Type B pancreatic cell (in vitro differentiated cells): Measurements from ENCODE around the gene TNNT3. TPM values are rescaled to one million over a fixed set of nuclear protein-coding genes. Genes with fewer than 3 reads are reported as not detected.
A peak's percentile ranks its signal among the peaks of the same experiment; 100 is the strongest.

Experiments
- DNase-seq: peaks from one replicate; pipeline ENCODE4 v3.0.0; 2021; ENCODE audit warnings: mixed read lengths; ENCODE audit not compliant: unreplicated experiment; ENCODE audit errors: extremely low spot score
- H3K27ac Mint-ChIP-seq: 2 replicates; pipeline ENCODE4 v1.8.0; 2021; ENCODE audit warnings: mild to moderate bottlenecking, mixed read lengths
- H3K27me3 Mint-ChIP-seq: 2 replicates; pipeline ENCODE4 v1.8.0; 2021; ENCODE audit warnings: mixed read lengths
- H3K36me3 Mint-ChIP-seq: 2 replicates; pipeline ENCODE4 v1.8.0; 2021; ENCODE audit warnings: mixed read lengths
- H3K4me1 Mint-ChIP-seq: one replicate; pipeline ENCODE4 v1.8.0; 2021; ENCODE audit warnings: mixed read lengths; ENCODE audit not compliant: unreplicated experiment
- H3K4me3 Mint-ChIP-seq: 2 replicates; pipeline ENCODE4 v1.8.0; 2021; ENCODE audit warnings: mild to moderate bottlenecking, mixed read lengths
- H3K9me3 Mint-ChIP-seq: 2 replicates; pipeline ENCODE4 v1.8.0; 2021; ENCODE audit warnings: mixed read lengths
- total RNA-seq: library from RNA; stranded (reverse); gene quantifications from 2 replicates; pipeline ENCODE4 v1.2.1, GENCODE V29; 2021; ENCODE audit warnings: low replicate concordance
- TF ChIP-seq, protein P1 (sequence below): fragments of 200-600 bp; sonication (generic); conservative IDR thresholded peaks from 2 replicates; pipeline ENCODE4 v1.5.0; 2021; ENCODE audit warnings: antibody characterized with exemption, mild to moderate bottlenecking

Gene TNNT3
- total RNA-seq, 1 donor from 2014 or later: 17.3 TPM

DNA sequence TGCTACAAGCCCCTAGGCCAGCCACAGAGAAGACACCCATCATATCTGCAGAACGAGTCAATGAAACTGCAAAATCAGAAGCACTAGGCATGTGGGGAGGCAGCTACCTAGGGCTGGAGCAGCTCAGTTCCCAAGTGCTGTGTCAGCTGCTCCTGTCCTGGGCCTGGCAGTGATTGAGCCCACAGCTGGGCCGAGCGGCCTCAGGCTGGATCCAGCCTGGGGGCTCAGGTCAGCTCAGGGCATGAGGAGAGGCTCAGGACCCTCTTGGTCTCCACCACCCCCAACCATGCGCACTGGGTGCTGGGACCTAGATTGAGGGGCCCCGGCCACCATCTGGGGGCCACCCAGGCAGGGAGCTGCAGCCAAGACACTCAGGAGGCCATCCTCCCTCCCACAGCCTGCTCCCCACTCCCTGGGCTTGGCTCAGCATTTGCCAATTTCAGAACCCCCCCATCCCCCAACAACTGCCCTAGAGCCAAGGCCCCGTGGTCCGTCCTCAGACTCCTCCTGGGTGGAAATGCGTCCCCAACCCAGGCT, 2.4 kb upstream of the TNNT3 start:
- Mint-ChIP-seq H3K9me3 (no peaks in the 10 kb centered on the region), H3K27ac (no peak overlapping the region), H3K36me3 (peaks cover 6% of the 10 kb centered on the region), H3K4me1 (peaks cover 13% of the 10 kb centered on the region), H3K4me3 (no peak overlapping the region), H3K27me3 (no peaks in the 10 kb centered on the region)
- TF ChIP-seq, protein P1, sequence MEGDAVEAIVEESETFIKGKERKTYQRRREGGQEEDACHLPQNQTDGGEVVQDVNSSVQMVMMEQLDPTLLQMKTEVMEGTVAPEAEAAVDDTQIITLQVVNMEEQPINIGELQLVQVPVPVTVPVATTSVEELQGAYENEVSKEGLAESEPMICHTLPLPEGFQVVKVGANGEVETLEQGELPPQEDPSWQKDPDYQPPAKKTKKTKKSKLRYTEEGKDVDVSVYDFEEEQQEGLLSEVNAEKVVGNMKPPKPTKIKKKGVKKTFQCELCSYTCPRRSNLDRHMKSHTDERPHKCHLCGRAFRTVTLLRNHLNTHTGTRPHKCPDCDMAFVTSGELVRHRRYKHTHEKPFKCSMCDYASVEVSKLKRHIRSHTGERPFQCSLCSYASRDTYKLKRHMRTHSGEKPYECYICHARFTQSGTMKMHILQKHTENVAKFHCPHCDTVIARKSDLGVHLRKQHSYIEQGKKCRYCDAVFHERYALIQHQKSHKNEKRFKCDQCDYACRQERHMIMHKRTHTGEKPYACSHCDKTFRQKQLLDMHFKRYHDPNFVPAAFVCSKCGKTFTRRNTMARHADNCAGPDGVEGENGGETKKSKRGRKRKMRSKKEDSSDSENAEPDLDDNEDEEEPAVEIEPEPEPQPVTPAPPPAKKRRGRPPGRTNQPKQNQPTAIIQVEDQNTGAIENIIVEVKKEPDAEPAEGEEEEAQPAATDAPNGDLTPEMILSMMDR: no peak
- DNase-seq: no peak

GRCh38 chr11:1917523-1918435, 1.7 kb upstream of the TNNT3 start:
- DNase-seq: no peak
- Mint-ChIP-seq H3K9me3 (no peaks in the 10 kb centered on the region), H3K36me3 (peaks cover 6% of the 10 kb centered on the region), H3K4me1 (peaks cover 13% of the 10 kb centered on the region), H3K27me3 (no peaks in the 10 kb centered on the region), H3K4me3 (no peak overlapping the region), H3K27ac (no peak overlapping the region)
- TF ChIP-seq, protein P1: peak; percentile 61

- H3K4me1 Mint-ChIP-seq: peaks cover 16% of the 10 kb centered on the region
- no peak overlapping the region for H3K27ac Mint-ChIP-seq
- no peaks in the 10 kb centered on the region for H3K9me3 Mint-ChIP-seq
- TF ChIP-seq, protein P1: no peak
- H3K4me3 Mint-ChIP-seq: no peak overlapping the region
- H3K36me3 Mint-ChIP-seq: peaks cover 6% of the 10 kb centered on the region
- H3K27me3 Mint-ChIP-seq: no peaks in the 10 kb centered on the region
- no peak for DNase-seq
Measured at GRCh38 chr11:1918436-1919315, 827 bp upstream of the TNNT3 start.

- TF ChIP-seq, protein P1: no peak
- H3K36me3 Mint-ChIP-seq: no peaks in the 10 kb centered on the region
- peaks cover 14% of the 10 kb centered on the region for H3K4me1 Mint-ChIP-seq
- H3K27me3 Mint-ChIP-seq: no peaks in the 10 kb centered on the region
- DNase-seq: no peak
- no peak overlapping the region for H3K27ac Mint-ChIP-seq
- no peak overlapping the region for H3K4me3 Mint-ChIP-seq
- H3K9me3 Mint-ChIP-seq: no peaks in the 10 kb centered on the region
Measured at GRCh38 chr11:1920128-1920908, 815 bp downstream of the TNNT3 start.
